ENCODE data around the gene LHFPL3.

DNA sequence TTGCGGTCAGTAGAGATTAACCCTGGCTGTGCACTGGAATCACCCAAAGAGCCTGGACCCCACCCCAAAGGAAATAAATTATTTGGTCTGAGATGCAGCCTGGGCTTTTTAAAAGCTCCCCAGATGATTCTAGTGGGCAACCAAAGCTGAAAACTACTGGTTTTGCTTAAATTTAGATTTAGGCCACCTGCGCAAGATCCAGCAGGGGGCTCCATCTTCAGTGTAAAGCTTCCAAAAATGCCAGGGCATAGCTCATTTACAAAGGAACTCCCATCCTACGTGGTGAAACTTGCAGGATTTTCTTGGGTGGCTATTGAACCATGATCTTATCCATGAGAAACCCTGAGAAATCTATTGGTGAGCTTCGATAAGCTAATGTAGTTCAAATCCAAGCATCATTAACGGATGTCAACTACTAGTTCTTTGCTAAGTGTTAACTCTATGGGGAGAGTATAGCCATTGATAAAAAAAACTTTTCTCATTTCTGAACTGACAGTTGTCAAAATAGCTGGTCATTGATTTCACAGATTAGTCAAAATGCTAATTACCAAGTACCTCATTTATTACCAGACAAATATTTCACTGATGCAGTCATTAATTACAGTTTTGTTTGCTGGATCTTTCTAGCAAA lies 315.3 kb downstream of the LHFPL3 start:
- TF ChIP-seq, protein P1, sequence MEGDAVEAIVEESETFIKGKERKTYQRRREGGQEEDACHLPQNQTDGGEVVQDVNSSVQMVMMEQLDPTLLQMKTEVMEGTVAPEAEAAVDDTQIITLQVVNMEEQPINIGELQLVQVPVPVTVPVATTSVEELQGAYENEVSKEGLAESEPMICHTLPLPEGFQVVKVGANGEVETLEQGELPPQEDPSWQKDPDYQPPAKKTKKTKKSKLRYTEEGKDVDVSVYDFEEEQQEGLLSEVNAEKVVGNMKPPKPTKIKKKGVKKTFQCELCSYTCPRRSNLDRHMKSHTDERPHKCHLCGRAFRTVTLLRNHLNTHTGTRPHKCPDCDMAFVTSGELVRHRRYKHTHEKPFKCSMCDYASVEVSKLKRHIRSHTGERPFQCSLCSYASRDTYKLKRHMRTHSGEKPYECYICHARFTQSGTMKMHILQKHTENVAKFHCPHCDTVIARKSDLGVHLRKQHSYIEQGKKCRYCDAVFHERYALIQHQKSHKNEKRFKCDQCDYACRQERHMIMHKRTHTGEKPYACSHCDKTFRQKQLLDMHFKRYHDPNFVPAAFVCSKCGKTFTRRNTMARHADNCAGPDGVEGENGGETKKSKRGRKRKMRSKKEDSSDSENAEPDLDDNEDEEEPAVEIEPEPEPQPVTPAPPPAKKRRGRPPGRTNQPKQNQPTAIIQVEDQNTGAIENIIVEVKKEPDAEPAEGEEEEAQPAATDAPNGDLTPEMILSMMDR (IDR thresholded peaks at IDR 0.05) = no peak
- no peak for TF ChIP-seq EZH2 (IDR thresholded peaks at IDR 0.05; ENCODE audit: borderline replicate concordance, insufficient read depth, low read depth, low read length, poor library complexity, severe bottlenecking)

Data from B cell (primary cell).